Activated CD4-positive, alpha-beta T cell treated with anti-CD3 and anti-CD28 coated beads, Interleukin-2, amount 10 ng/mL, durations not matched to agents 24 days and 14 days (primary cell): Measurements from ENCODE around the gene SECISBP2L. TPM values are rescaled to one million over a fixed set of nuclear protein-coding genes. Genes with fewer than 3 reads are reported as not detected.
A peak's percentile ranks its signal among the peaks of the same experiment; 100 is the strongest.
"Not testable (repeated sequence)": the region's sequence is repeated elsewhere in the genome, so short reads cannot be mapped to it uniquely, and the experiment has no call there.

ENCODE experiments used
- DNase-seq: peaks from one replicate; pipeline ENCODE4 v3.0.0; 2022
- H3K27ac Mint-ChIP-seq: one replicate; pipeline ENCODE4 v1.8.0; 2022; ENCODE audit warnings: mild to moderate bottlenecking, mixed read lengths
- H3K27me3 Mint-ChIP-seq: one replicate; pipeline ENCODE4 v1.8.0; 2022; ENCODE audit warnings: mixed read lengths
- H3K36me3 Mint-ChIP-seq: one replicate; pipeline ENCODE4 v1.8.0; 2022; ENCODE audit warnings: low read depth, mild to moderate bottlenecking, mixed read lengths
- H3K4me1 Mint-ChIP-seq: one replicate; pipeline ENCODE4 v1.8.0; 2021; ENCODE audit warnings: mixed read lengths
- H3K4me3 Mint-ChIP-seq: one replicate; pipeline ENCODE4 v1.8.0; 2022; ENCODE audit warnings: mild to moderate bottlenecking, moderate library complexity, mixed read lengths
- H3K9me3 Mint-ChIP-seq: one replicate; pipeline ENCODE4 v1.8.0; 2021; ENCODE audit warnings: mixed read lengths
- intact Hi-C: fragments of 100-400 bp; cut with micrococcal nuclease; formaldehyde crosslinking; loops from one replicate; pipeline ENCODE4 v1.15.1; 2023
- total RNA-seq: library from RNA; stranded (reverse); gene quantifications from 2 replicates; pipeline ENCODE4 v1.2.3, GENCODE V29; 2022

The SECISBP2L gene, protein sequence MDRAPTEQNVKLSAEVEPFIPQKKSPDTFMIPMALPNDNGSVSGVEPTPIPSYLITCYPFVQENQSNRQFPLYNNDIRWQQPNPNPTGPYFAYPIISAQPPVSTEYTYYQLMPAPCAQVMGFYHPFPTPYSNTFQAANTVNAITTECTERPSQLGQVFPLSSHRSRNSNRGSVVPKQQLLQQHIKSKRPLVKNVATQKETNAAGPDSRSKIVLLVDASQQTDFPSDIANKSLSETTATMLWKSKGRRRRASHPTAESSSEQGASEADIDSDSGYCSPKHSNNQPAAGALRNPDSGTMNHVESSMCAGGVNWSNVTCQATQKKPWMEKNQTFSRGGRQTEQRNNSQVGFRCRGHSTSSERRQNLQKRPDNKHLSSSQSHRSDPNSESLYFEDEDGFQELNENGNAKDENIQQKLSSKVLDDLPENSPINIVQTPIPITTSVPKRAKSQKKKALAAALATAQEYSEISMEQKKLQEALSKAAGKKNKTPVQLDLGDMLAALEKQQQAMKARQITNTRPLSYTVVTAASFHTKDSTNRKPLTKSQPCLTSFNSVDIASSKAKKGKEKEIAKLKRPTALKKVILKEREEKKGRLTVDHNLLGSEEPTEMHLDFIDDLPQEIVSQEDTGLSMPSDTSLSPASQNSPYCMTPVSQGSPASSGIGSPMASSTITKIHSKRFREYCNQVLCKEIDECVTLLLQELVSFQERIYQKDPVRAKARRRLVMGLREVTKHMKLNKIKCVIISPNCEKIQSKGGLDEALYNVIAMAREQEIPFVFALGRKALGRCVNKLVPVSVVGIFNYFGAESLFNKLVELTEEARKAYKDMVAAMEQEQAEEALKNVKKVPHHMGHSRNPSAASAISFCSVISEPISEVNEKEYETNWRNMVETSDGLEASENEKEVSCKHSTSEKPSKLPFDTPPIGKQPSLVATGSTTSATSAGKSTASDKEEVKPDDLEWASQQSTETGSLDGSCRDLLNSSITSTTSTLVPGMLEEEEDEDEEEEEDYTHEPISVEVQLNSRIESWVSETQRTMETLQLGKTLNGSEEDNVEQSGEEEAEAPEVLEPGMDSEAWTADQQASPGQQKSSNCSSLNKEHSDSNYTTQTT
- 38.1 and 40.0 TPM in 2 replicates for total RNA-seq

DNA sequence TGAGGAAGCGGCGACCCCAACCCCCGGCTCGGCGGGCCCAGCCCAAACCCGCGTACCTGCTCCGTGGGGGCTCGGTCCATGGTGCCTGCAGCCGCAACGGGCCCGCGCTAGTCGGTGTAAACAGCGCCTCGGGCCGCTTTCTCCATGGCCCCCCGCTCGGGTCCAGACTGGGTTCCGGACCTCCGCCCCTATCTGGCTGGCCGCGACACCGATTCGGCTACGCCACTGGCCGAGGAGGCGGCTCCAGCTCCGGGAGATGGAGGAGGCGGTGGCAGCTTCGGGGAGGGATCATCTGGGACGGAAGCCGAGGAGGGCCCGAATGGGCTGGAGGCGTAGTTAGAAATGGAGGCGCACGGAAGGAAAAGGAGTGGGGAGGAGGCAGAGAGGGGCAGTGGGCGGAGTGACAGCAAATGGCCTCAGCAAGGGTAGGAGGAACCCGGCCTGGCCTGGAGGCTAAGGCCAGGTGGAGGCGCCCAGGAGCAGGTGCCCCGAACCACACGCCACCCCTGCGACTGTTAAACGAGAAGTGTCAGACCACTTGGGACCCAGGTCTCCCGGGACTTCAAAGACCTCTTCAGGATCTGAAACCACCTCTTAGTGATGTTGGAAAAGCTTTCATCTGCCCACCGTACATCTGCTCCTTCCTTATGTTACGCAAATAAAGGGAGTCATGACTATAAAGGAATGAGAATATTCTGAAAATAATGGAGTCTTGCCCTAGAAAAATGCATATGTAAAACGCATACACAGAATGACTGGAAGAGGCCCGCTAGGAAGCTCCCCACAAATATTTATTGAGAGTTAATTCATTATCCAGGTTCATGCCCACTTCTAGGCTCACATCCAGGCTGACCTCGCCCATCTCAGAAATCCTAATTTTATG is at the start of gene SECISBP2L:
TSS of gene SECISBP2L (minus strand) at position 227 of the 883 bp plus-strand sequence. CDS start at position 80, 147 bp downstream.
- intact Hi-C loops = loop anchor here (1.0 to 5.0 kb wide), 6 partner anchors 109 to 714 kb away; partner anchors contain the start of genes CEP152, COPS2, DTWD1 and DUT
- Mint-ChIP-seq H3K27me3 (no peaks in the 10 kb centered on the region), H3K27ac (peak within 1 kb of the TSS; percentile 90), H3K36me3 (peaks cover 9% of the 10 kb centered on the region), H3K9me3 (peaks cover 5% of the 10 kb centered on the region), H3K4me3 (peak within 1 kb of the TSS; percentile 98), H3K4me1 (peaks cover 22% of the 10 kb centered on the region)
- peak; percentile 97 for DNase-seq

DNA sequence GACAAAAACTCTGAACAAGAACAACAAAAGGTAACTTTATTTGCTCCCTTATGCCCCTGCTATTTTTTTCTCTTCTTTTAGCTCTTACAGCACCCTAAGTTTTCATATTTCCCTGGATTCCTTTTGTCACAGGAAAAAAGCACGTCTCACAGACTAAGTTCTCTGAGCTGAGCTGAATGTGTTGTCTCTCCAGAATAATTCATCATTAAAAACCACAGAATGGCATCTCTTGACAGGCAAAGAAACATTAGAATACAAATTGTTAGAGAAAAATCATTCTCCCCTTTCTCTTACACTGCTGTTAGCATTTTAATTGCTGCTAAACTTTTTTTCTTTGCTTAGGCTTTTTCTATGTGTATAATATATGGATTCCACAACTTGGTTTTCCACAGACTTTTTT is 48.7 kb upstream of the SECISBP2L start:
- Mint-ChIP-seq H3K27me3 (no peaks in the 10 kb centered on the region), H3K4me3 (no peak overlapping the region), H3K27ac (no peak overlapping the region), H3K9me3 (no peaks in the 10 kb centered on the region), H3K4me1 (no peaks in the 10 kb centered on the region), H3K36me3 (peaks cover 11% of the 10 kb centered on the region)
- intact Hi-C loops = no loop called here
- no peak for DNase-seq

DNA sequence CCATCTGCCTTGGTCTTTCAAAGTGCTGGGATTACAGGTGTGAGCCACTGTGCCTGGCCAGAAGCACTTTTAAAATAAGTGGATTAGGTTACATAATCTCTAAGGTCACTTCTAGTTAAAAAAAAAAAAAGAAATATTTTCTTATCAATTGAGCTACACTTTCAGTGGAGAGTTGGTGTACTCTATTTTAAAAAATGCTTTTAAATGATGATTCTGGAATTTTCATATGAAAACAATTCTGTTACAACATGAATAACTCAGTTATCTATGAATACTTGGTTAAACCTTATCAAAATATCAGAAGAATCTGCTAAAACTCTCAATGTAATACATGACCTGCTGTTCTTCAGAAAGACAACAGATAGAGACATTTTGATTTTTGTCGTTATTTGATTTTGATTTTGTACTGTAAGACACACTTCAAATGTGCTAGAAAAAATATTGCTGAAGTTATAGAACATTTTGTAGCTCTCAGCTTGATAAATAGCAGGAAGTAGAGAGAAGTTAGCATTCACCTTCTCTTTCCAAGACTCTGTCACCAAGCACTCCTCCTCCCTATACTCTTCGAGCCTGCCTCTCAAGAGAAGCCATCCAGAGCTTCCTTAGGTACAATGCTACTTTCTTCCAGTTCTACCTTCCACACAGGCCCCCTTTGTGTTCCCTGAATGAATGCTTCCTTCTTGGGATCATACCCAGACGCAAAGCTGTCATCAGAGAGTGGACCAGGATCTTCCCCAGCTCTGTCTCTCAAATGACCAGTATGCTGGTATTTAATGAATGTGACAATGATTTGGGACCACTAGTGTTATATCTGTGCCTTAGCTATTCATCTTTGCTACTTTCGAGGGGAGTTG is 47.2 kb upstream of the SECISBP2L start:
- H3K4me3 Mint-ChIP-seq = no peak overlapping the region
- no peak overlapping the region for H3K27ac Mint-ChIP-seq
- intact Hi-C loops = no loop called here
- DNase-seq = no peak
- no peaks in the 10 kb centered on the region for H3K27me3 Mint-ChIP-seq
- H3K36me3 Mint-ChIP-seq = peaks cover 8% of the 10 kb centered on the region
- no peaks in the 10 kb centered on the region for H3K9me3 Mint-ChIP-seq
- no peaks in the 10 kb centered on the region for H3K4me1 Mint-ChIP-seq

DNA sequence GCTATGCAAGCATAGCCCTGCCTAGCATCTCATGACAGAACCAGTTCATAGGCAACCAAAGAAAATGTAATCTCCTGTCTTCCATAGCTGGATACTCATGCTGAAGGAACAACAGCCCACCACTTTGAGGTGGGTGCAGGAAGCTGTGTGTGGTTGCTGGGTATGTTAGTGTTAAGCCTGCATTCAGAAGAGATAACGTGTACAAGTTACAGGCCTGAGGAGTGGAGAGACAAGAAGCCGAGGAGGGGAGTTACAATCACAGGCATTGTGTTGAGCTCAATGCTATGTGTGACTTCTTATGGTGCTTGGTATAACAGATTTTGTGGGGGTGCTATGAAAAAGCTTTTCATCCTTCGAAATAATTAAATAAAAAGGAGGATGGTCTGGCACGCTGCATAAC is 42.8 kb upstream of the SECISBP2L start:
- no peaks in the 10 kb centered on the region for H3K9me3 Mint-ChIP-seq
- H3K36me3 Mint-ChIP-seq = no peaks in the 10 kb centered on the region
- no peak overlapping the region for H3K4me3 Mint-ChIP-seq
- no peaks in the 10 kb centered on the region for H3K4me1 Mint-ChIP-seq
- H3K27ac Mint-ChIP-seq = no peak overlapping the region
- no peak for DNase-seq
- intact Hi-C loops = no loop called here
- H3K27me3 Mint-ChIP-seq = no peaks in the 10 kb centered on the region

DNA sequence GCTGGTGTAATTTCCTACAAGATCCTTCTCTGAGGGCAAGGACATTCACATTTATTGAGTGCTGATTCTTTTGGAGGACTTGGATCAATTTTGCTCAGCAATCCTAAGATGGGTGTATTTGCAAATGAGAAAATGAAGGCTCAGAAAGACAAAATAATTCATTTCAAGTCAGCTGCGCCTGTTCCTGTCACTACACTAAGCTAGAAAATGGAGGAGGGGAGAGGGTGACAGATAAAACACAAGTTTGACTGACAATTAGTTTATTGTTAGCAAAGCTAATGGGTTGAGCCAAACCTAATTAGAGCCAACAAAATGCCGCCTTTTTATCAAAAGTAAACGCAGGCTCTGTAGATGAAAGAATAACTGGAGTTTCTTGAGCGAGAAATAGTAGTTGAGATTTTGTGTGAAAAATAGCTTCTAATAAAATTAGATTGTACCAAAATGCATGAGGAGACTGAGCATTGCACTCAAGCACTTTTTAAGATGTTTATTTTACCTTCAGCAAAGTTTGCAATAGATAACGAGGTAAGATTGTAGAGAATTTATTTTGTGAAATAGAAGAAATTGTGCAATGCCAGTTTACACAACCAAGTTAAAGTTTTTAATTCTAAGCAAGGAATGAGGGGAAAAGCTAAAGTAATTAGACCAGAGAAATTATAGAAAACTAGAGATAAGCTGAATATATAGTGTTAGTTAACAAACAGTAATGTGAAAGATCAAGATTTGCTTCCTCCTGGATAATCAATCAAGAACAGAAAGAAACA is 39.6 kb upstream of the SECISBP2L start:
- Mint-ChIP-seq H3K27me3 (peaks cover 6% of the 10 kb centered on the region), H3K4me1 (no peaks in the 10 kb centered on the region), H3K9me3 (no peaks in the 10 kb centered on the region), H3K36me3 (no peaks in the 10 kb centered on the region), H3K4me3 (no peak overlapping the region), H3K27ac (no peak overlapping the region)
- intact Hi-C loops = no loop called here
- DNase-seq = no peak

DNA sequence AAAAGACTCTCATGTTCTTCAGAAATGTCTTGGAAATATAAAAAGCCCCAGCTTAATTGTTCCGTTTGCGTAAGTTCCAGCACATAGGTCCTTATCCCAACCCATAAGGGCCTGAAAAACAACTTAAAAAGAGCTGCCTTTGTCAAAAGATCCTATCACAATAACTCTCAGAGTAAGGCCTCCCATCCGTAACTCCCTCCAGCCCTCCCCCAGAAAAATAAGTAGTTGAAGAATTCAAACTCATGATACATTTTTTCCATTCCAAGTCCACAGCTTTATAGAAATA is 38.0 kb upstream of the SECISBP2L start:
- Mint-ChIP-seq H3K4me3 (no peak overlapping the region), H3K27me3 (peaks cover 6% of the 10 kb centered on the region), H3K4me1 (no peaks in the 10 kb centered on the region), H3K36me3 (no peaks in the 10 kb centered on the region), H3K27ac (no peak overlapping the region), H3K9me3 (no peaks in the 10 kb centered on the region)
- DNase-seq = no peak
- intact Hi-C loops = no loop called here

DNA sequence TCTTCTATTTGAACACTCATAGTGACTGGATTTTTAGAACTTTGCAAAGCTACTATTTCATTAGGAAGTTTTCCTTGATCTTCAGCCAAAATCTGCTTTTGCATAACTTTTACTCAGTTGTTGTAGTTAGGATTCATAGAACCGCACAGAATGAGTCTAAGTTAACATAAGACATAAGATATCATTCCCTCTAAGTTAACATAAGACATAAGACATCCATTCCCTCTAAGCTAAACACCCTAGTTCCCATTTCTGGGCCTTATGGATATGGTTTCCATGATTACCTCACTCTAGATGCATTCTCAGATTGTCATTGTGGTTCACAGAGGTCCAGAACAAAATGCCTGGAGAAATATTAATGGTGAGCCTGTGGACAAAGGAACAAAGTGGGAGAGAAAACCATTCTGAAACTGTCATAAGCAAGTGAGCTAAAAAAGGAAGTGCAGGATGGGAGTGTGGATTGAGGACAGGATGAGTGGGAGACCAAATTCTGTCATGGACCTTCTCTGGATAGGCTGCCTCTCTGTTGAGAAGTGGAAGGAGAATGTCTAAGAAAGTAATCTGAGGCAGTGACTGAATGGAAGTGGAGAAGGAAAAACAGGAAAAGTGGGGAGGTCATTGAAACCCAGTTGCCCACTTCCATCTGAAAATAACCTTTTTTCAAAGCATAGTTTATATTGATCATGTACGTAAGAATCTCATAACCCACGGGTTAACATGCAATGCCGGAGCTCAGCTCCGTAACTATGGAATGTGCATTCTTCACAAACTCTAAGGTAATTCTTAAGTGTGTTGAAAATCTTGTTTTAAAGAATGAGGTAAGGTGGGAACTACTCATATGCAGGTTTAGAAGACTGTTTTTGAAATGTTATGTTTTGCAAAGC is 37.4 kb upstream of the SECISBP2L start:
- Mint-ChIP-seq H3K36me3 (no peaks in the 10 kb centered on the region), H3K27ac (no peak overlapping the region), H3K27me3 (peaks cover 6% of the 10 kb centered on the region), H3K4me3 (no peak overlapping the region), H3K9me3 (no peaks in the 10 kb centered on the region), H3K4me1 (no peaks in the 10 kb centered on the region)
- intact Hi-C loops = no loop called here
- DNase-seq = no peak

DNA sequence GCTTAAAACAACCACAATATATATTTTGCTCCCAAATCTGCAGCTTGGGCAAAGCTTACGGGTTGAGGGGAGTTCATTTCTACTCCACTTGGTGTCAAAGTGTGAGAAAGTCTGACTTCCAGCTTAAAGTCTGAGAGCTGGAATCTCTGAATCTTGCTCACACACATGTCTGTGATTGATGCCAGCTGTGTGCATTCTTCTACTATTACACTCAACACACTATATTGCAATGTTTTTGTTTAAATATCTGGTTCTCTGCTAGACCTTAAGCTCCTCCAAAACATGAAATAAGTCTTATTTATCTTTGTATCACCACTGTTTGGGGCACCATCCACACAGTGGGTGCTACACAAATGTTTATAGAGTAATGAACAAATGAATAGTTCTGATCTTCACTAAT is 36.7 kb upstream of the SECISBP2L start:
- no peaks in the 10 kb centered on the region for H3K36me3 Mint-ChIP-seq
- H3K27ac Mint-ChIP-seq = no peak overlapping the region
- H3K4me1 Mint-ChIP-seq = no peaks in the 10 kb centered on the region
- H3K4me3 Mint-ChIP-seq = no peak overlapping the region
- H3K9me3 Mint-ChIP-seq = no peaks in the 10 kb centered on the region
- intact Hi-C loops = no loop called here
- peaks cover 6% of the 10 kb centered on the region for H3K27me3 Mint-ChIP-seq
- no peak for DNase-seq

DNA sequence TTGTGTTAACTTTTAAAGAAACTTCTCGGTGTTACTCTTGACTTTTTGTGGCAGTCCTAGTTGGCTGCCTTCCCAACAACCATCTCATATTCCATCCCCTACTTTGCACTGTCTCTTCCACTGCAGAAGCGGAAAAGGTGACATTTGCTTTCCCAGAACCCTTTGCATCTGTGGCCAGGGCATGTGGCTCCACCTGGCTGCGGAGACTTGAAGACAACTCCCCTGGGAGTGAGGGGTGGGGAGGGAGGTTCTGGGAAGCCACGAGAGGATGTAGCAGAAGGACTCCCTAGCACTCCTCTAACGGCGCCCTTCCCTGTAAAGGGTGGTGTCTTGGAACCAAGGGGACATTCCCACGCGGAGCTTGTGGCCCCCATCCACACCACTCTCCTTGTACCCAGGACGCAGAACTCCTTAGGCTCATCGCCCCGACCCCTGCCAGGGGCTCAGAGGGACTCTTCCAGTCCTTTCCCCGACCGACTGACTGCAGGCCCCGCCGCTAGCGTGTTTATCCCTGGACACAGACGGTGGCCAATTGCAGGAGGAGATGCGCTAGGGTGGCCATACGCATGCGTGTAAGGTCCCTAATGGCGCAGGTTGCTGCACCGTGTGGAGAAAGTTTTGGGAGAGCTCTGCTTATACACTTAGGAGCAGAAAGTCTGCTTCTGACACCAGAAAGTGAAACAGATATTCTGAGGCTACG is 33.2 kb upstream of the SECISBP2L start:
- Mint-ChIP-seq H3K36me3 (no peaks in the 10 kb centered on the region), H3K27ac (no peak overlapping the region), H3K4me3 (no peak overlapping the region), H3K4me1 (no peaks in the 10 kb centered on the region), H3K27me3 (peaks cover 7% of the 10 kb centered on the region), H3K9me3 (no peaks in the 10 kb centered on the region)
- intact Hi-C loops = no loop called here
- no peak for DNase-seq

DNA sequence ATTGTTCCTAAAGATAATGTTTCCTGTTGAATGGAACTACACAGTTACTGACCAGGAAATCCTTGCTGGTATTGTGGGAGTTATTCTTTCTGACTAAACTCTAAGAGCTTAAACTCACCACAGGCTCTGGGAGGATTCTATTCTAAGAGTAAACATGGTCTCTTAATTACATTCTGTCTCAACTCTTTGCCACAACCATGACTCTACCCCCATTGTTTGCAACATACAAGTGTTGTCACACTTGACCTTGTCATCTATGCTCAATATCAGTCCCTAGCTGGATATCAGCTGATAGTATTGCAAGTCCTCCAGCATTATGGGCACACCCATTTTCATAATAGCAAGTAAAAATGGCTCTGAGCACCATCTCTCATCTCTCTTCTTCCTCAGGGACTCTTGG is 29.6 kb upstream of the SECISBP2L start:
- intact Hi-C loops = no loop called here
- H3K27me3 Mint-ChIP-seq = peaks cover 14% of the 10 kb centered on the region
- H3K4me3 Mint-ChIP-seq = no peak overlapping the region
- no peaks in the 10 kb centered on the region for H3K4me1 Mint-ChIP-seq
- no peak for DNase-seq
- no peaks in the 10 kb centered on the region for H3K36me3 Mint-ChIP-seq
- H3K9me3 Mint-ChIP-seq = peaks cover 6% of the 10 kb centered on the region
- no peak overlapping the region for H3K27ac Mint-ChIP-seq

DNA sequence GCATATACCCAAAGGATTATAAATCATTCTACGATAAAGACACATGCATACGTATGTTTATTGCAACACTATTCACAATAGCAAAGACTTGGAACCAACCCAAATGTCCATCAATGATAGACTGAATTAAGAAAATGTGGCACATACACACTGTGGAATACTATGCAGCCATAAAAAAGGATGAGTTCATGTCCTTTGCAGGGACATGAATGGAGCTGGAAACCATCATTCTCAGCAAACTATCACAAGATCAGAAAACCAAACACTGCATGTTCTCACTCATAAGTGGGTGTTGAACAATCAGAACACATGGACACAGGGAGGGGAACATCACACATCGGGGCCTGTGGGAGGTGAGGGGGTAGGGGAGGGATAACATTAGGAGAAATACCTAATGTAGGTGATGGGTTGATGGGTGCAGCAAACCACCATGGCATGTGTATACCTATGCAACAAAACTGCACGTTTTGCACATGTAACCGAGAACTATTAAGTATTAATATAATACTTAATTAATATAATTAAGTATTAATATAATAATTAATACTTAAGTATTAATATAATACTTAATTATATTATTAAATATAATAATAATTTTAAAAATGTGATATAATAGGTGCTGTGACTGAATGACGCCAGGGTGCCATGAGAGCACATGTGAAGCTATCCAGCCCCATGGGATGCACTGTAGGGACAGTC is 28.5 kb upstream of the SECISBP2L start:
- H3K4me3 Mint-ChIP-seq, H3K27ac Mint-ChIP-seq, H3K36me3 Mint-ChIP-seq, H3K4me1 Mint-ChIP-seq, intact Hi-C loops, H3K9me3 Mint-ChIP-seq, DNase-seq: not testable (repeated sequence)
- peaks cover 21% of the 10 kb centered on the region for H3K27me3 Mint-ChIP-seq
